GM23248 (cell line): ENCODE measurements around the gene CORO7. TPM values are rescaled to one million over a fixed set of nuclear protein-coding genes. Genes with fewer than 3 reads are reported as not detected.

ENCODE experiments used
- DNase-seq: peaks from one replicate; pipeline ENCODE4 v3.0.0-alpha.2; 2015
- H2AFZ ChIP-seq: fragments of 200-600 bp; sonication (generic); 2 replicates; pipeline ENCODE4 v1.6.1; 2016; ENCODE audit warnings: antibody characterized with exemption
- H3F3A ChIP-seq: fragments of 200-600 bp; sonication (generic); 2 replicates; pipeline ENCODE4 v1.6.1; 2016; ENCODE audit warnings: mild to moderate bottlenecking, antibody characterized with exemption, mixed run types; ENCODE audit not compliant: insufficient read depth
- H3K27ac ChIP-seq: fragments of 200-600 bp; sonication (generic); 2 replicates; pipeline ENCODE4 v1.5.1; 2016; ENCODE audit warnings: mild to moderate bottlenecking
- H3K27me3 ChIP-seq: fragments of 200-600 bp; sonication (generic); replicated peaks from 2 replicates; pipeline ENCODE4 v1.6.1; 2016; ENCODE audit warnings: mild to moderate bottlenecking; ENCODE audit not compliant: insufficient read depth
- H3K36me3 ChIP-seq: fragments of 200-600 bp; sonication (generic); 2 replicates; pipeline ENCODE4 v1.6.1; 2016; ENCODE audit warnings: low read depth, mild to moderate bottlenecking
- H3K4me1 ChIP-seq: fragments of 200-600 bp; sonication (generic); 2 replicates; pipeline ENCODE4 v1.6.1; 2016; ENCODE audit warnings: mild to moderate bottlenecking; ENCODE audit not compliant: insufficient read depth
- H3K4me2 ChIP-seq: fragments of 200-600 bp; sonication (generic); one replicate; pipeline ENCODE4 v1.6.1; 2016; ENCODE audit warnings: mild to moderate bottlenecking; ENCODE audit not compliant: unreplicated experiment
- H3K4me3 ChIP-seq: fragments of 200-600 bp; sonication (generic); 2 replicates; pipeline ENCODE4 v1.5.1; 2016; ENCODE audit warnings: mild to moderate bottlenecking
- H3K79me2 ChIP-seq: fragments of 200-600 bp; sonication (generic); 2 replicates; pipeline ENCODE4 v1.6.1; 2016; ENCODE audit warnings: mild to moderate bottlenecking; ENCODE audit not compliant: insufficient read depth
- H3K9ac ChIP-seq: fragments of 200-600 bp; sonication (generic); 2 replicates; pipeline ENCODE4 v1.6.1; 2016; ENCODE audit warnings: mild to moderate bottlenecking
- H3K9me2 ChIP-seq: fragments of 200-600 bp; sonication (generic); 2 replicates; pipeline ENCODE4 v1.6.1; 2016; ENCODE audit warnings: mixed run types, mild to moderate bottlenecking, moderate library complexity; ENCODE audit not compliant: insufficient read depth
- H3K9me3 ChIP-seq: fragments of 200-600 bp; sonication (generic); one replicate; pipeline ENCODE4 v1.6.1; 2017; ENCODE audit warnings: low read depth
- H4K20me1 ChIP-seq: fragments of 200-600 bp; sonication (generic); 2 replicates; pipeline ENCODE4 v1.6.0; 2016; ENCODE audit not compliant: insufficient read depth
- EZH2 ChIP-seq: fragments of 200-600 bp; sonication (generic); IDR thresholded peaks from 2 replicates; pipeline ENCODE4 v1.6.1; 2018; ENCODE audit warnings: antibody characterized with exemption, mild to moderate bottlenecking; ENCODE audit not compliant: insufficient read depth, poor library complexity, severe bottlenecking
- EZH2phosphoT487 ChIP-seq: fragments of 200-600 bp; sonication (generic); IDR thresholded peaks from 2 replicates; pipeline ENCODE4 v1.6.1; 2018; ENCODE audit warnings: antibody characterized with exemption, moderate library complexity, mild to moderate bottlenecking, low read depth; ENCODE audit not compliant: insufficient read depth
- WGBS, 2 experiments: methylation state at CpG; one replicate each; pipeline ENCODE4 v1.1.6; 2015 to 2017; ENCODE audit warnings: low lambda C conversion rate in 2 of 2, low coverage in 1 of 2; ENCODE audit errors: missing lambda C conversion rate in 2 of 2; 5-methylcytosine and 5-hydroxymethylcytosine counted together
- in situ Hi-C: fragments of 300-500 bp; cut with MboI; formaldehyde crosslinking; loops from 2 replicates; pipeline ENCODE4 v1.15.0; 2020
- polyA plus RNA-seq: library from polyadenylated mRNA; unstranded; fragments of >200 nt; fragmentation: Nextera tagmentation; extraction: Ambion mirVana; gene quantifications from 2 replicates; pipeline ENCODE4 v1.2.1, GENCODE V29; 2016
- total RNA-seq: library from RNA; depleted of rRNA; stranded (reverse); fragments of >200 nt; shearing (Covaris generic); gene quantifications from 2 replicates; pipeline ENCODE4 v1.2.3, GENCODE V29; 2014

The CORO7 gene
- total and polyA plus RNA-seq, 2 experiments from 2014 or later = 7.3 to 13.2 TPM

GRCh38 chr16:4386451-4386805, 30.0 kb downstream of the CORO7 start:
- TF ChIP-seq EZH2 (no peak), EZH2phosphoT487 (no peak)
- H3K9ac ChIP-seq = peak overlapping the region; percentile 70
- H3K4me2 ChIP-seq = no peak overlapping the region
- H3K4me3 ChIP-seq = no peak overlapping the region
- in situ Hi-C loops = no loop called here
- no peaks in the 10 kb centered on the region for H3K9me2 ChIP-seq
- H4K20me1 ChIP-seq = no peaks in the 10 kb centered on the region
- 7 to 10% methylated on average over 8 of the region's 8 CpGs for WGBS, 2 experiments
- peaks cover 48% of the 10 kb centered on the region for H3F3A ChIP-seq
- no peaks in the 10 kb centered on the region for H3K9me3 ChIP-seq
- H3K79me2 ChIP-seq = 0 out of 2 replicates have a peak, but pooled peaks cover 6% of the 10 kb centered on the region
- peaks cover 7% of the 10 kb centered on the region; the same call in 1 of the 2 replicates for H3K36me3 ChIP-seq
- H3K4me1 ChIP-seq = peaks cover 56% of the 10 kb centered on the region
- no peak overlapping the region for H2AFZ ChIP-seq
- no peaks in the 10 kb centered on the region for H3K27me3 ChIP-seq
- peak; percentile 88 for DNase-seq
- H3K27ac ChIP-seq = peak overlapping the region; percentile 90

- H3K9ac ChIP-seq = peak overlapping the region; percentile 70
- peaks cover 11% of the 10 kb centered on the region for H3K79me2 ChIP-seq
- H3F3A ChIP-seq = peaks cover 48% of the 10 kb centered on the region
- no peaks in the 10 kb centered on the region for H4K20me1 ChIP-seq
- no peaks in the 10 kb centered on the region for H3K27me3 ChIP-seq
- H3K36me3 ChIP-seq = peaks cover 7% of the 10 kb centered on the region; the same call in 1 of the 2 replicates
- peak overlapping the region; percentile 90 for H3K27ac ChIP-seq
- no peak overlapping the region for H2AFZ ChIP-seq
- no peaks in the 10 kb centered on the region for H3K9me3 ChIP-seq
- DNase-seq = peak; percentile 74
- no peaks in the 10 kb centered on the region for H3K9me2 ChIP-seq
- H3K4me2 ChIP-seq = peak overlapping the region; percentile 10
- in situ Hi-C loops = no loop called here
- peaks cover 56% of the 10 kb centered on the region for H3K4me1 ChIP-seq
- no peak for TF ChIP-seq EZH2
- TF ChIP-seq EZH2phosphoT487 = no peak
- WGBS, 2 experiments = 22 to 23% methylated on average over 11 of the region's 11 CpGs
- no peak overlapping the region for H3K4me3 ChIP-seq
These were observed 30.5 kb downstream of the CORO7 start for GRCh38 chr16:4385789-4386450.

- DNase-seq = peak; percentile 70
- no peak overlapping the region for H2AFZ ChIP-seq
- peak overlapping the region; percentile 10 for H3K4me2 ChIP-seq
- peaks cover 62% of the 10 kb centered on the region for H3K4me1 ChIP-seq
- in situ Hi-C loops = no loop called here
- H3F3A ChIP-seq = peaks cover 48% of the 10 kb centered on the region
- no peaks in the 10 kb centered on the region for H4K20me1 ChIP-seq
- H3K27me3 ChIP-seq = no peaks in the 10 kb centered on the region
- no peak overlapping the region for H3K4me3 ChIP-seq
- H3K36me3 ChIP-seq = peaks cover 7% of the 10 kb centered on the region; the same call in 1 of the 2 replicates
- no peaks in the 10 kb centered on the region for H3K9me3 ChIP-seq
- TF ChIP-seq EZH2phosphoT487 (no peak), EZH2 (no peak)
- H3K27ac ChIP-seq = peak overlapping the region; percentile 90
- H3K9ac ChIP-seq = peak overlapping the region; percentile 70
- H3K79me2 ChIP-seq = peaks cover 18% of the 10 kb centered on the region
- no peaks in the 10 kb centered on the region for H3K9me2 ChIP-seq
- 25 to 30% methylated on average over 15 to 20 of the region's 20 CpGs for WGBS, 2 experiments
These were observed 31.2 kb downstream of the CORO7 start for GRCh38 chr16:4385066-4385788.

GRCh38 chr16:4384509-4384942, 31.9 kb downstream of the CORO7 start:
- Histone ChIP-seq H3K9me2 (no peaks in the 10 kb centered on the region), H3K4me3 (no peak overlapping the region), H3K79me2 (peaks cover 23% of the 10 kb centered on the region), H3K27ac (peak overlapping the region; percentile 90), H3K9ac (peak overlapping the region; percentile 70), H3K27me3 (no peaks in the 10 kb centered on the region), H2AFZ (no peak overlapping the region), H3K9me3 (no peaks in the 10 kb centered on the region), H3K4me1 (peaks cover 66% of the 10 kb centered on the region), H3K36me3 (peaks cover 7% of the 10 kb centered on the region; the same call in 1 of the 2 replicates), H3F3A (peaks cover 48% of the 10 kb centered on the region), H3K4me2 (no peak overlapping the region), H4K20me1 (no peaks in the 10 kb centered on the region)
- TF ChIP-seq EZH2phosphoT487 = no peak
- TF ChIP-seq EZH2 = no peak
- DNase-seq = peak; percentile 95
- in situ Hi-C loops = no loop called here
- WGBS, 2 experiments = 5 to 6% methylated on average over 15 to 18 of the region's 20 CpGs
